ENCODE results near the gene WASHC4.

DNA sequence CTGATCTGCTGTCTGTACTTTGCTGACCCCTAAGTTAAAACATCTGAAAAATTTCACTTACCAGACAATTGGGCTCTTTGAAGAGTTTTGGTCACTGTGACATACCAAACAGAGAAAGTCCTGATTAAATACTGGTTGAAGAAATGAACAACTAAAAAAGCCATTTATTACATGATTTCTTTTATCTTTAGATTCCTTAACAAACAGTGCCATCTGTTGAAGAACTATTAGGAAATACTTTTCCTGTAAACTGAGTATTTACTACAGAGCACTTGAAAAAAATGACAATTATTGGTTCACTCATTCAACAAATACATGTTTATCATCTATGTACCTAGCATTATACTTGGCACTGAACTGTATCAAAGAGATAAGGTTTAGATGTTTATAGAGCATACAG lies 6.5 kb upstream of the WASHC4 start:
- TF ChIP-seq EZH2 (IDR thresholded peaks at IDR 0.05; ENCODE audit: borderline replicate concordance, low read length) = no peak
- TF ChIP-seq, protein P1, sequence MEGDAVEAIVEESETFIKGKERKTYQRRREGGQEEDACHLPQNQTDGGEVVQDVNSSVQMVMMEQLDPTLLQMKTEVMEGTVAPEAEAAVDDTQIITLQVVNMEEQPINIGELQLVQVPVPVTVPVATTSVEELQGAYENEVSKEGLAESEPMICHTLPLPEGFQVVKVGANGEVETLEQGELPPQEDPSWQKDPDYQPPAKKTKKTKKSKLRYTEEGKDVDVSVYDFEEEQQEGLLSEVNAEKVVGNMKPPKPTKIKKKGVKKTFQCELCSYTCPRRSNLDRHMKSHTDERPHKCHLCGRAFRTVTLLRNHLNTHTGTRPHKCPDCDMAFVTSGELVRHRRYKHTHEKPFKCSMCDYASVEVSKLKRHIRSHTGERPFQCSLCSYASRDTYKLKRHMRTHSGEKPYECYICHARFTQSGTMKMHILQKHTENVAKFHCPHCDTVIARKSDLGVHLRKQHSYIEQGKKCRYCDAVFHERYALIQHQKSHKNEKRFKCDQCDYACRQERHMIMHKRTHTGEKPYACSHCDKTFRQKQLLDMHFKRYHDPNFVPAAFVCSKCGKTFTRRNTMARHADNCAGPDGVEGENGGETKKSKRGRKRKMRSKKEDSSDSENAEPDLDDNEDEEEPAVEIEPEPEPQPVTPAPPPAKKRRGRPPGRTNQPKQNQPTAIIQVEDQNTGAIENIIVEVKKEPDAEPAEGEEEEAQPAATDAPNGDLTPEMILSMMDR (conservative IDR thresholded peaks at IDR 0.05 in 1 of 2, IDR thresholded peaks at IDR 0.05 in 1 of 2; ENCODE audit: extremely low read depth in 1 of 2, insufficient read depth in 1 of 2, low read depth in 1 of 2, low read length in 2 of 2) = no peak
